ENCODE measurements around the gene PCMTD2. TPM values are rescaled to one million over a fixed set of nuclear protein-coding genes. Genes with fewer than 3 reads are reported as not detected.
A peak's percentile ranks its signal among the peaks of the same experiment; 100 is the strongest.
"Not testable (repeated sequence)": the region's sequence is repeated elsewhere in the genome, so short reads cannot be mapped to it uniquely, and the experiment has no call there.

Gene PCMTD2
- total RNA-seq, 1 donor from 2014 or later, result 45.2 TPM

- no peak for TF ChIP-seq CTCF (IDR thresholded peaks at IDR 0.05)
- H3K27ac ChIP-seq, result no peak overlapping the region
Measured at GRCh38 chr20:64279826-64280459, 24.4 kb downstream of the PCMTD2 start.

GRCh38 chr20:64280460-64280843 lies 24.9 kb downstream of the PCMTD2 start:
- Histone ChIP-seq H3K36me3 (peaks cover 0 to 8% of the 10 kb centered on the region in 2 donors), H3K27ac (no peak overlapping the region), H3K4me3 (no peak overlapping the region), H3K9me3 (no peaks in the 10 kb centered on the region), H3K4me1 (no peaks in the 10 kb centered on the region), H3K27me3 (no peaks in the 10 kb centered on the region)
- DNase-seq (ENCODE audit: extremely low spot score in 2 of 2), result no peak
- intact Hi-C loops (cut with DNase I), result no loop called here
- no peak for TF ChIP-seq CTCF (IDR thresholded peaks at IDR 0.05)

More at GRCh38 chr20:64279826-64280459, 24.4 kb downstream of the PCMTD2 start:
- intact Hi-C loops (cut with DNase I), result no loop called here
- Histone ChIP-seq H3K4me1 (no peaks in the 10 kb centered on the region), H3K4me3 (no peak overlapping the region), H3K9me3 (no peaks in the 10 kb centered on the region), H3K27me3 (no peaks in the 10 kb centered on the region), H3K36me3 (peaks cover 0 to 8% of the 10 kb centered on the region in 2 donors)
- no peak for DNase-seq (ENCODE audit: extremely low spot score in 2 of 2)

- intact Hi-C loops (cut with DNase I), result no loop called here
- no peaks in the 10 kb centered on the region for H3K4me1 ChIP-seq
- H3K4me3 ChIP-seq, result no peak overlapping the region
- TF ChIP-seq CTCF (IDR thresholded peaks at IDR 0.05) (no peak), POLR2AphosphoS5 (IDR thresholded peaks at IDR 0.05; ENCODE audit: insufficient read depth in 1 of 2, low read depth in 1 of 2) (no peak), POLR2A (IDR thresholded peaks at IDR 0.05) (no peak)
- no peaks in the 10 kb centered on the region for H3K27me3 ChIP-seq
- H3K9me3 ChIP-seq, result no peaks in the 10 kb centered on the region
- no peaks in the 10 kb centered on the region for H3K36me3 ChIP-seq
- no peak for DNase-seq (ENCODE audit: extremely low spot score in 2 of 2)
- no peak overlapping the region for H3K27ac ChIP-seq
Measured at GRCh38 chr20:64283646-64284045, 28.1 kb downstream of the PCMTD2 start.

- DNase-seq (ENCODE audit: extremely low spot score in 2 of 2); H3K4me1 ChIP-seq; intact Hi-C loops (cut with DNase I); H3K9me3 ChIP-seq; H3K36me3 ChIP-seq; H3K27me3 ChIP-seq; H3K27ac ChIP-seq; H3K4me3 ChIP-seq: not testable (repeated sequence)
- TF ChIP-seq CTCF (IDR thresholded peaks at IDR 0.05), result peak in 1 of 3 experiments; percentile 24
Measured at GRCh38 chr20:64285579-64286446, 30.3 kb downstream of the PCMTD2 start.

- H3K36me3 ChIP-seq; H3K27ac ChIP-seq; H3K27me3 ChIP-seq; DNase-seq (ENCODE audit: extremely low spot score in 2 of 2); H3K4me3 ChIP-seq; H3K9me3 ChIP-seq; H3K4me1 ChIP-seq; intact Hi-C loops (cut with DNase I): not testable (repeated sequence)
Measured at GRCh38 chr20:64286447-64287263, 31.1 kb downstream of the PCMTD2 start.

GRCh38 chr20:64287264-64287590 lies 31.7 kb downstream of the PCMTD2 start:
- H3K9me3 ChIP-seq; H3K27me3 ChIP-seq; DNase-seq (ENCODE audit: extremely low spot score in 2 of 2); H3K4me3 ChIP-seq; H3K36me3 ChIP-seq; H3K27ac ChIP-seq; intact Hi-C loops (cut with DNase I); H3K4me1 ChIP-seq: not testable (repeated sequence)

- H3K27ac ChIP-seq; H3K4me1 ChIP-seq; H3K4me3 ChIP-seq; DNase-seq (ENCODE audit: extremely low spot score in 2 of 2); H3K9me3 ChIP-seq; H3K27me3 ChIP-seq; H3K36me3 ChIP-seq; intact Hi-C loops (cut with DNase I): not testable (repeated sequence)
Measured at GRCh38 chr20:64292167-64292566, 36.6 kb downstream of the PCMTD2 start.

GRCh38 chr20:64303086-64303485 lies 47.5 kb downstream of the PCMTD2 start:
- H3K27me3 ChIP-seq; intact Hi-C loops (cut with DNase I); H3K4me1 ChIP-seq; H3K9me3 ChIP-seq; H3K4me3 ChIP-seq; H3K27ac ChIP-seq; DNase-seq (ENCODE audit: extremely low spot score in 2 of 2); H3K36me3 ChIP-seq: not testable (repeated sequence)
